Measurements from ENCODE around the gene MYMX. TPM values are rescaled to one million over a fixed set of nuclear protein-coding genes. Genes with fewer than 3 reads are reported as not detected.

Gene MYMX
- total RNA-seq, 1 donor from 2014 or later = not detected

GRCh38 chr6:44232676-44233566 lies 16.2 kb downstream of the MYMX start:
- intact Hi-C loops (cut with micrococcal nuclease) = no loop called here
- POLR2A ChIA-PET = interaction anchor here (0.6 kb wide), 2 partner anchors 709 to 1233 kb away, joined by 5 to 13 read pairs; no protein-coding TSS in a partner anchor
- H3K27ac Mint-ChIP-seq = no peak overlapping the region

GRCh38 chr6:44233567-44234100 lies 16.9 kb downstream of the MYMX start:
- Mint-ChIP-seq H3K9me3 (no peaks in the 10 kb centered on the region), H3K4me1 (peaks cover 16% of the 10 kb centered on the region), H3K27me3 (no peaks in the 10 kb centered on the region), H3K27ac (no peak overlapping the region), H3K36me3 (ENCODE audit: low read depth) (peaks cover 2% of the 10 kb centered on the region), H3K4me3 (no peak overlapping the region)
- TF ChIP-seq CTCF (IDR thresholded peaks at IDR 0.05) = no peak
- DNase-seq (no peak), ATAC-seq (ENCODE audit: low read depth) (no peak)
- ChIA-PET POLR2A (interaction anchor here (1.7 kb wide), 1 partner anchor 13 kb away, joined by 8 read pairs; the partner anchor contains the start of gene HSP90AB1), CTCF (interaction anchor here (1.1 to 5.1 kb wide), 5 partner anchors 12 to 65 kb away, joined by 3 to 31 read pairs (median 5); partner anchors contain the start of gene HSP90AB1)
- intact Hi-C loops (cut with micrococcal nuclease) = no loop called here

More at GRCh38 chr6:44232676-44233566, 16.2 kb downstream of the MYMX start:
- Mint-ChIP-seq H3K4me1 (peaks cover 10% of the 10 kb centered on the region), H3K9me3 (no peaks in the 10 kb centered on the region), H3K27me3 (no peaks in the 10 kb centered on the region), H3K36me3 (ENCODE audit: low read depth) (peaks cover 2% of the 10 kb centered on the region), H3K4me3 (no peak overlapping the region)
- CTCF ChIA-PET = interaction anchor here (1.1 to 1.5 kb wide), 2 partner anchors 13 to 64 kb away, joined by 3 to 5 read pairs; no protein-coding TSS in a partner anchor
- no peak for TF ChIP-seq CTCF (IDR thresholded peaks at IDR 0.05)
- ATAC-seq (ENCODE audit: low read depth) (no peak), DNase-seq (no peak)

- Mint-ChIP-seq H3K27ac (no peak overlapping the region), H3K4me1 (peaks cover 17% of the 10 kb centered on the region), H3K27me3 (no peaks in the 10 kb centered on the region), H3K4me3 (no peak overlapping the region), H3K9me3 (no peaks in the 10 kb centered on the region), H3K36me3 (ENCODE audit: low read depth) (peaks cover 2% of the 10 kb centered on the region)
- CTCF ChIA-PET = interaction anchor here (1.3 to 5.1 kb wide), 5 partner anchors 12 to 65 kb away, joined by 5 to 31 read pairs (median 5); partner anchors contain the start of genes HSP90AB1 and SLC35B2
- TF ChIP-seq CTCF (IDR thresholded peaks at IDR 0.05) = no peak
- ATAC-seq (ENCODE audit: low read depth) (no peak), DNase-seq (no peak)
- intact Hi-C loops (cut with micrococcal nuclease) = no loop called here
- POLR2A ChIA-PET = interaction anchor here (1.0 to 1.7 kb wide), 3 partner anchors 10 to 13 kb away, joined by 3 to 8 read pairs (median 4); partner anchors contain the start of gene HSP90AB1
Measured at GRCh38 chr6:44234101-44235025, 17.6 kb downstream of the MYMX start.

- peaks cover 17% of the 10 kb centered on the region for H3K4me1 Mint-ChIP-seq
- peaks cover 2% of the 10 kb centered on the region for H3K36me3 Mint-ChIP-seq (ENCODE audit: low read depth)
- POLR2A ChIA-PET = interaction anchor here (0.6 to 1.7 kb wide), 4 partner anchors 9 to 73 kb away, joined by 3 to 8 read pairs (median 4); partner anchors contain the start of gene HSP90AB1
- H3K27ac Mint-ChIP-seq = no peak overlapping the region
- intact Hi-C loops (cut with micrococcal nuclease) = no loop called here
- CTCF ChIA-PET = interaction anchor here (1.3 to 5.1 kb wide), 7 partner anchors 9 to 63 kb away, joined by 4 to 31 read pairs (median 5); partner anchors contain the start of genes HSP90AB1 and SLC35B2
- ATAC-seq (ENCODE audit: low read depth) (no peak), DNase-seq (no peak)
- H3K27me3 Mint-ChIP-seq = no peaks in the 10 kb centered on the region
- TF ChIP-seq CTCF (IDR thresholded peaks at IDR 0.05) = no peak
- H3K4me3 Mint-ChIP-seq = no peak overlapping the region
- no peaks in the 10 kb centered on the region for H3K9me3 Mint-ChIP-seq
Measured at GRCh38 chr6:44235269-44235668, 18.5 kb downstream of the MYMX start.

All from activated B cell treated with CpG ODN at 0.5 μM for 24 hours (primary cell).